Stimulated activated CD8-positive, alpha-beta memory T cell treated with anti-CD3 and anti-CD28 coated beads, Interleukin-2, amount 100 ng/mL, for 1 hour (primary cell): Measurements from ENCODE around the gene NACA.
"Not testable (repeated sequence)": the region's sequence is repeated elsewhere in the genome, so short reads cannot be mapped to it uniquely, and the experiment has no call there.

Experiments used
- DNase-seq, 2 donors: peaks; one replicate each; pipeline ENCODE4 v3.0.0-alpha.2; 2020; ENCODE audit warnings: low read depth in 2 of 2

Gene NACA

DNA sequence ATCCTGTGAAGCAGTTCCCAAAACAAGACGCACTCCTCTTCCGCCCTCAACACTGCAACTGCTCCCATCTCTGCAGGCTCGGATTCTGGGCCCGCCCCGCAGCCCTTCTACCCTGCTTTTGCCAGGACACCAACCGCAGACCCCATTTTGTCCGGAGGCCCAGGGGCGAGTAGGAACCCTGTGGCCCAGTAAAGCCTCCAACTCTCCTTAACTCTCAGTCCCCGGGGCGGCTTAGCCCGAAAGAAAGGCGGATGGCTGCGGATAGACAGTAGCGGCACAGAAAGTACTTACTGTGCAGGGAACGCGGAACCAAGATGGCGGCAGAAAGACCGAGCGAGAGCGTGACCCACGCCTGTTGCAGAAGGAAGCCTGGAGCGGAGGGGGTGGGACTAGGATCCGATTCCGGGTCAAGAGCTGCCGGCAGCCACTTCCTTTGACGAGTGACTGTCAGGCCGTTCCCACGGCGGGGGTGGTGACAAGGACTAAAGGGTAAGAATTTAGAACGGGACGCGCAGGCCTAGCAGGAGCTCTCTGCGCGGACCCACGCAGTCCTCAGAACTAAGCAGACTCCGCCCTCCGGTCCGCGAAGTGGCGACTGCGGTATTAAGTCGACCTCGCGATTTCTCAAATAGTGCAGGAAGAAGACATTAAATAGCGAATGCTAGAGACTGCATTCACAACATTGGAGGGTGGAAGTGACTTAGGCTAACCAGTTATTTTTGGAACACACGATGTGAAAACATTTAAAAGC is at the start of gene NACA:
Gene NACA (minus strand): TSS at position 328 of the 751 bp plus-strand sequence. CDS start 778 bp downstream, outside the sequence.
- peak; percentile 91 to 96 for DNase-seq

DNA sequence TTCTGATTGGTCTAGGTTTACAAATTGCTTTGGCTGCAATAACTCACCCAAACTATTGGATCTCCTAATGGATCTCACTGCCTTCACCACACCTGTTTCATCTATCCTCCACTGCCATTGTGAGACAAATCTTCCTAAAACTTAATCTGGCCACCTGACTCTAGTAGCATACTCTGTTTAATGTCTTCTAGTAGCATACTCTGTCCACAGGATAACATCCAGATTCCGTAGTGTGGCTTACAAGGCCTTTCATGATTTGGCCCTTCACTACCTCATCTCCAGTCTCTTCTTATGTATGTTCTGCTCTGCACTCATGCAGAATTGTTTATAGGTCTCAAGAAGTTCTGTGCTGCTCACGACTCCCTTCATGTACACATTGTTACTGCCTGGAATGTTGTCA is 48.0 kb upstream of the NACA start:
- no peak for DNase-seq

DNA sequence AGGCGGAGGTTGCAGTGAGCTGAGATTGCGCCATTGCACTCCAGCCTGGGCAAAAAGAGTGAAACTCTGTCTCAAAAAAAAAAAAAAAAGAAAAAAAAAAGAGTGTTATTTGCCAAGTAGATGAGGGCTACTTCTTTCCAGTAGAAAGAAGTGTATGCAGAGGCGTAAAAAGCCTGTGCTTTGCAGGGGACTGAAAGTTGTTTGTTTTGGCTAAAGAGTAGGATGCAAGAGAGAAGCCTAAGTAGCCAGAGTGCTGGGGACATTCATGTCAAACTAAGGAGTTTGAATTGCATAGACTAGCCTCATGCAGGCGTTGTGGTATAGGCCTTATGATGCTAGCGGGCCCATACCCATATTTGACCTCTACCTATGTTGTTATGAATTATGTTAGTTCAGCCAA is 47.5 kb upstream of the NACA start:
- DNase-seq, result no peak

DNA sequence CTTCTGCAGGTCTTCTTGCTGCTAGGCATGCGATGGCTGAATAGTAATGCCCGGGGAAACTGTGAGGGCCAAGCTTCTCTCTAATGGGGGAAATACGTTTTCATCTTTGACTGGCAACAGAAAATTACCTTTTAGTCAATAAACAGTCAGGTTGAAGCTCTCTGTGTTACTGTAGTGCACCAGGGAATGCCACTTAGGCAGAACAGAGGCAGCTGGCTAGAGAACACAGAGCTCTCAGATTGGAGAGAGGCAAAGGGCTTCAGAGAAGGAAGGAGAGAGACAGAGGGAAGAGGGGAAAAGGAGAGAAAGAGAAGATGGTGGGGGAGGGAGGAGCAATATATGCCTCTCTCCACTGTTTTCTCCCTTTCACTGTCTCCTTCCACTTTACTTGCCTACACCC is 44.8 kb upstream of the NACA start:
- DNase-seq, result no peak

DNA sequence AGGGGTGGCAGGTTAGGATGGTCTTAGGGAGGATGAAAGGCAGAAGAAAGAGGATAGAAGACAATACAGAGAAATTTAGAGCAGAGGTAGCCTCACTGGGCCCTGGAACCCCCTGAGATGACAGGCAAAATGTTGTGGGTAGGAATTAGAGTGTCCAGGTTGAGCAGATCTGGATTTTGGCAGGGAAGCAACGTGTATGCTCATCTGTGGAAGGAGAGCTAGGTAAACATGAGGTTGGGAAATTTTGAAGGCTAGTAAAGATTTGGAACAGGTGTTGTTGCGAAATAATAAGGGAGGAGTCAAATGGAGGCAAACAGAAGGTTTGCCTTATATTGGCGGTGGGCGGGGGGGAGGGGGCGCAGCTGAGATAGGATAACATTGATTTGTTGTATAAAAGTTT is 43.3 kb upstream of the NACA start:
- DNase-seq, result no peak

DNA sequence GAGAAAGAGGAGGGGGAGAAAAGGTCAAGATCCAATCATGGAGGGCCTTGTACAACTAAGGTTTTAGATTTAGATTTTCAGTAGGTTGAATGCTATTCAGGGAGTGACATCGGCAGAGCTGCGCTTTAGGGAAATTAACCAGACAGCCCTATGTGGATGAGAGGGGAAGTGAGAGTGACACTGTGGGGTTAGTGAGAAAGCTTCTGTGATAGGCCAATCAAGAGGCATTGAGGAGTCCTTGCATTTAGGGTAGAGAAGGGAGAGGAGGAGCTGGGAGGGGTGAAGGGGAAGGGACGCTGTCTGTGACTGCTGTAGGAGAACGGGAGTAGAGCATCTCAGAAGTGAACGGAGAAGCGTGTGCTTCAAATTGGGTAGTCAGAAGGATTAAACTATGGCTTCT is 41.4 kb upstream of the NACA start:
- no peak for DNase-seq

DNA sequence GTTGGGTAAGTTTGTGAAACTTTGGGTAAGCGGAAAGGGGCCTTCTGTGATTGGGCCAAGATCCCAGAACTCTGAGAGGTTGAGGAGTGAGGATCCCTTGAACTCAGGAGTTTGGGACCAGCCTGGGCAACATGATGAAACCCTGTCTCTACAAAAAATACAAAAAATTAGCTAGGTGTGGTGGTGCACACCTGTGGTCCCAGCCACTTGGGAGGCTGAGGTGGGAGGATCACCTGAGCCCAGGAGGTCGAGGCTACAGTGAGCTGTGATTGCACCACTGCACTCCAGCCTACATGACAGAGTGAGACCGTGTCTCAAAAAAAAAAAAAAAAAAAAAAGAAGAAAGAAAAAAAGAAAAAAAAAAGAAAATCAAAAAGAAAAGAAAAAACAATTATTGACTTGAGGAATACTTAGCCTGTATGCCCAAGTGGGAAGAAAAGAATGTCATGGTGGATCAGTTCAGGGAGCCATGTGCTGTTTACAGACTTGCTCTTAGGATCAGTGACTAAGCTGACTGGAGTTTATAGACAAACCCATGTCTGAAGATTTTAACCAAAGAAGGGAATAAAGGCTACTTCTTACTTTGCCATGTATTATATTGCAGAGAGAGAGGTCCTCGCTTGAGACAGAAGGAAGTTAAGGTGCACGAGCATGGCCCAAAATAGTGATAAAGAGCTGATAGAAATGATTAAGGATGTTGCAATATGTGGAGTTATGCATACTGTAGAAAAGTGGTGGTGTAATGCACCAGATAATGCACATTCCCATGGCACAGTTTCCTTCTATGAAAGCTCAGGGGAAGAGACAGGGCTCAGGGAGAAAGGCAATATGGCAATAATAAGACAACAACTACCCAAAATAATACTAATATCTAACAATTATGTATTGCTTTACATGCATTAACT is 38.9 kb upstream of the NACA start:
- no peak for DNase-seq

DNA sequence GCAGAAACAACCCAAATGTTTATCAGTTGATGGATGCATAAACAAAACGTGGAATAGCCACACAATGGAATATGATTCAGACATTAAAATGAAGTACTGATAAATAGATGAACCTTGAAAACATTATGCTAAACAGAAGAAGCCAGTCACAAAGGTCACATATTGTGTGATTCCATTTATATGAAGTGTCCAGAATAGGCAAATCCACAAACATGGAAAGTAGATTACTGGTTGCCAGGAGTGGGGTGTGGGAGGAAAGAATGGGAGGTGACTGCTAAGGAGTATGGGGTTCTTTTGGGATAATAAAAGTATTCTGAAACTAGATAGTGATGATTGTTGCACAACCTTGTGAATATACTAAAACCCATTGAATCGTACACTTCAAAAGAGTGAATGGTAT is 36.7 kb upstream of the NACA start:
- no peak for DNase-seq

DNA sequence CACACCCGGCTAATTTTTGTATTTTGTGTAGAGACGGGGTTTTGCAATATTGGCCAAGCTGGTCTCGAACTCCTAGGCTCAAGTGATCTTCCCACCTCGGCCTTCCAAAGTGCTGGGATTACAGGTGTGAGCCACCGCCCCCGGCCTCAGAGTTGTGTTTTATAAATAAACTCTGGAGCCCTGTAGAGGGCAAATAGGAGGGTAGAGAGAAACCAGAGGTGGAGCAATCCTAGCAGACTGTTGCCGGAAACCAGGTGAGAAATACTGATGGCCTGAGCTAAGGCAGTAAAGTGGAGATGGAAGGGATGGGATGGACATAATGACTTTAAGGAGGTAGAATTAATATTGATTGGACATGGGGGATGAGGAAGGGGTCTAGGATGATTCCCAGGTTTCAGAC is 35.4 kb upstream of the NACA start:
- no peak for DNase-seq

DNA sequence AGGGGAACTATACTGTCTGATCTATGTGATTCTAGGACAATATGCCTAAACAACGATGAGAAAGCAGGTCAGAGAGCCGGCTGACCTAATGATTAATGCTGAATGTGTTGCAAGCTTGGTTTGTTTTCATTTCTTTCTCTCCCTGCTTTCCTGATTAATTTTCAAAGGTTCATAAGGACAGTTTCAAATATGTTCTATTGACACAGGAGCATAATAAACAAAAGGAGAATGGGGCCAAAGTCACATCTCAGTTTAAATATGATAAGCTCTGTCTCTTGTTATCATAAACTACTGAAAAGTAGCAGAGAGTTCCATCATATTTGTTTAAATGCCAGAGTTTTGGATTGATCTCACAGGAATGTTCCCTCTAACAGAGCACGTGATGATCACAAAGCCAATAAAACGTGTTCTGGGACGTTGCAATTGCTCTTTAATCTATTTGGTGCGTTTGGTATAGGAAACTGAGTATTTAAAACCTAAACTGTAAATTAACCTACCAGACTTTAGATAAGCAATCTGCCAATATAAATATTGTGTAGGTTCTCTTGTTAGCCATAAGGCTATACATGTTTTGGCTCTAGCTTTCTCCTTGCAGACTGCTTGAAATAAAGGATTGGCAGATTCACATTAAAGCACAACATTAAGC is 34.3 kb upstream of the NACA start:
- DNase-seq, result no peak

DNA sequence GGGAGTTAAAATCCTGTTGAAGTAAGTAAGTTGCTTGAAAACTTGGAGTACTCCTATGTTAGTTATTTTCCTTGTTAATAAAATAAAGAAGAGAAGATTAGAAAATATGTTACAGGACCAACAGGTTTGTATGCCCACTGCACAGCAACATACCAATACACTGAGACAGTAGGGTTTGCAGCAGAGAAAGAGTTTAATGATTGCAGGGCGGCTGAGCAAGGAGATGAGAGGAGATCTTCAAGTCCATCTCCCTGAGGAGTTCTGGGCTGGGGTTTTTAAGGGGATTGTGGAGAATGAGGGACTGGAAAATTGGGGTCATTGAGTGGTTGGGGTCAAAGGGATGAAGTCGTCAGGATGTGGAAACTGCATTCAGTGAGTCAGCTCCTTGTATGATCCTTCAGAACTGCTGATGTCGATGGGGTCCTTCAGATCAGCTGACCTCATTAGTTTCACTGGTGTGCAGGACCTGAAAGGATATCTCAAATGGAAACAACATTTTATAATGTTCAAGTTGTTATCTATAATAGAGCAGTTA is 33.7 kb upstream of the NACA start:
- DNase-seq, result no peak

DNA sequence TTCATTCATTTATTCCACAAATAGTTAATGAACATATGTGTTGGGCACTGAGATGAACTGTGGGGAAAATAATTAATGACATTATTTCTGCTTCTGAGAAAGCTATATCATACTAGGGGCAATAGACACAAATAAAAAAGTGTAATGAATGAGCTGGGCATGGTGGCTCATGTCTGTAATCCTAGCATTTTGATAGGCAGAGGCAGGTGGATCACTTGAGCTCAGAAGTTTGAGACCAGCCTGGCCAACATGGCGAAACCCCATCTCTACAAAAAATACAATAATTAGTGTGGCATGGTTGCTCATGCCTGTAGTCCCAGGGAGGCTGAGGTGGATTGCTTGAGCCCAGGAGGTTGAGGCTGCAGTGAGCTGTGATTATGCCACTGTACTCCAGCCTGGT is 32.9 kb upstream of the NACA start:
- not testable (repeated sequence) for DNase-seq

DNA sequence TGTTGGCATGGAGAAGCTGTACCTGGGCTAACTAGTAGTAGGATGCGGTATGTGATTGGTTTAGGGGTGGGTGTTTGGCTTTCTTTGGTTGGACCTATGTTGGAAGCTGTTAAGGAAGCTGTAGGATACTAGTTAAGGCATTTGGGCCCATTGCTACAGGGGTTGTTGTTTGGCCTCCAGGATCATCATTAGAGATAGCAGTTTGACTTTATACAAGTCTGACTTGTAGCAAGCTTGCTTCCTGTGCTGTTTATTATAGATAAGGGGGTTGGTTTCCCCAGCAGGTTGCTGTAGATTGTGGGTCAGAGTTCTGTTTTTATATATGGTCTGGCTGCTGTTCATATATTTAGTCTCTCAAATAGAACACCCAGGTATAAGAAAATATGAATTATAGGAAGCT is 28.5 kb upstream of the NACA start:
- DNase-seq, result no peak

DNA sequence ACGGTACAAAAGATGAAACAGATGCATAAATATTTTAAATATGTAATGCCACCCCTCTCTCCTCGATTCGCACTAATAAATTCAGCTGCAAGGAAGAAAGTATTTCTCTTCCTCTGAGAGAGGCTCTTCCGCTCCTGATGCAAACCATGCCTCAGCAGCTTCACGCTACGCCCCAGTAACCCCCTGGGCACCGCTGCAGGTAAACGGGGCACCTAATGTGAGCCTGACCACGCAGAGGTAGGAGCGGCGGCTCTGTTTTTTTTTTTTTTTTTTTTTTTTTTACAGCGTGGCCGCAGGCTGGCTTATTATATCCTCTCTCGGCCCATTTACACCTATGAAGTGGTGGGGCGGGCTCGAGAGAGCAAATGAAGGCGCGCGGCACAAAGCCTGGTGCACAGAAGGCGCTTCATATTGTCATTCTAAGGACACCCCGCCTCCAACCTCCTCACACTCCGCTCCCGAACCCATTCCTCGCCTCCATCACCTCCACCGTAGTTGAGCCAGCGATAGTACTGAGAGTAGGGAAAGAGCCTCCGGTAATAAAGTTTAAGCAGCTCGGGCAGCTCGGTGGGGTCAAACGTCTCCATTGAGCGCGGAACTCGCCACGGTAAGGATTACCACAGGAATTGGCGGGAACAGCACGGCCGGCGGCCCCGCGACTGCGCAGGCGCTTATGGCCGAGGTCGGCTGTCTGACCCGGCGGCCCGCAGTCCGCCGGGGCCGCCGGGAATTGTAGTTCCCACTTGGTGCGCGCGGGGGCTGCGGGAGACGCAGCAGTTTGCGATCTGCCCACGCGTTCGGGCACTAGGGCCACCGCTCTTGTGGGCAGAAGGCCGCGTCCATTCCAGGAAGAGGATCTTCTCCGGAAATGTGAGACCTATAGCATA is 26.9 kb upstream of the NACA start, which contains the start of gene PRIM1:
Gene PRIM1 (minus strand): TSS at position 612 of the 887 bp plus-strand sequence. CDS start 25 bp downstream, at position 587.
- peak; percentile 59 to 64 for DNase-seq

DNA sequence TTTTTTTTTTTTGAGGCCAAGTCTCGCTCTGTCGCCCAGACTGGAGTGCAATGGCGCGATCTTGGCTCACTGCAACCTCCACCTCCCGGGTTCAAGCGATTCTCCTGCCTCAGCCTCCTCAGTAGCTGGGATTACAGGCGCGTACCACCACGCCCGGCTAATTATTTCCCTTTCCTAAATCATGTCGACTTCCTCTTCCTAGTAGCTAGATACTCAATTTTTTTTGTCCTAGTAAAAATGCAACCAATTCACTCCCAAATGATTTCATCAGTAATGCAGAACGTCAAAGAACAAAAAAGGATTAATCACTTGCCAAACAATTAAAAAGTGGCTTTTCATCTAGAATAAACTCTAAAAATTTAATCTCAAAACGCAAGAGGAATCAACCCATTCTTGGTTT is 25.5 kb upstream of the NACA start:
- DNase-seq, result not testable (repeated sequence)

DNA sequence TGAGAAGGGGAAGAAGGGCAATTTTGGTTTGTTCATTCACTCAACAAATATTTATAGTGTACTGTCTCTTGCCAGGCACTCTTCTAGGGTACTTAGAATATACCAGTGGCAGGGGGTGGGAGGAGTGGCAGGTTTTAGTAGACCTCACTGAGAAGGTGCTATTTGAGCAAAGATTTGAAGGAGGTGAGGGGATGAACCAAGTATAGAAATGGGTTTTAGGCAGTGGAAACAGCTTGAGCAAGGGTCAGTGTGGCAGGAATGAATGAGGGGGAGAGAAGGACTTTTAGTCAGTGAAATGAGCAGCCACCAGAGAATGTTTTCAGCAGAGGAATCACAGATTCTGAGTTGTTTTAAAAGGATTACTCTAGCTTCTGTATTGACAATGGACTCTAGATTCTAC is 24.8 kb upstream of the NACA start:
- no peak for DNase-seq

DNA sequence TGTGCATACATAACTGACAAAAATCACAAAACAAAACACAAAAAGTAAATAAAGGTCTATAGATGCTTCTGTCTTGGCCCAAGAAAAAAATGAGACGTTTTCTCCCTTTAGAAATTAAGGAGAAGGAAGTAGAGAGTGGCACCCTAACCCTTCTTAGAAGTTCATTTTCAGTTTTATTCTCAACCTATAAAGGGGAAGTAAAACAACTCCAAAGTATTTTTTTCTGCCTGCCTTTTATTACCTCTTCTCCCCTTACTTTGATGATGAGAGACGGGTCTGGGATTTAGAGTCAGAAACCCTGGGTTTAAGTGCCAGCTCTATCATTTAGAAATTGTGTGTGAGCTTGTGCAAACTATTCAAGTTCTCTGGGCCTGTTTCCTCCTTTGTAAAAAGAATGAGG is 24.3 kb upstream of the NACA start:
- no peak for DNase-seq

DNA sequence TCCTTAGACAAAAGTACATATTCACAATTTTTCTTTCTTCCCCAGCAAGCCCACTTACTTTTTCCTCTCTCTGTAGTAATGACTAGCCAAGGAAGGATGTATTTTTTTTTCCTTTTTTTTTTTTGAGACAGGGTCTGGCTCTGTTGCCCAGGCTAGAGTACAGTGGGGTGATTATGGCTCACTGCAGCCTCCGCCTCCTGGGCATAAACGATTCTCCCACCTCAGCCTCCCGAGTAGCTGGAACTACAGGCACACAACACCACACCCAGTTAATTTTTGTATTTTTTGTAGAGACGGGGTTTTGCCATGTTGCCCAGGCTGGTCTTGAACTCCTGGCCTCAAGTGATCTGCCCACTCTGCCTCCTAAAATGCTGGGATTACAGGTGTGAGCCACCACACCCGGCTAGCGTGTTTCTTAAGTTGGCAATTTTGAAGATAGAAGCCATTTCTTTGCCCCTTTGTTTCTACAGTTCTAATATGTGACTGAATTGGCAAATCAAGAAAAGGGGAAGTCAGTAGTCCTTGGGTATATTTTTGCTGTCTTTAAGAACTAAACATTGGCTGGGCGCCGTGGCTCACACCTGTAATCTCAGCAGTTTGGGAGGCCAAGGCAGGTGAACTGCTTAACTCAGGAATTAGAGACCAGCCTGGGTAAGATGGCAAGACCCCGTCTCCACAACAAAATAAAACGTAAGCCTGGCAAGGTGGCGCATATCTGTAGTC is 3.2 kb upstream of the NACA start:
- DNase-seq, result no peak

DNA sequence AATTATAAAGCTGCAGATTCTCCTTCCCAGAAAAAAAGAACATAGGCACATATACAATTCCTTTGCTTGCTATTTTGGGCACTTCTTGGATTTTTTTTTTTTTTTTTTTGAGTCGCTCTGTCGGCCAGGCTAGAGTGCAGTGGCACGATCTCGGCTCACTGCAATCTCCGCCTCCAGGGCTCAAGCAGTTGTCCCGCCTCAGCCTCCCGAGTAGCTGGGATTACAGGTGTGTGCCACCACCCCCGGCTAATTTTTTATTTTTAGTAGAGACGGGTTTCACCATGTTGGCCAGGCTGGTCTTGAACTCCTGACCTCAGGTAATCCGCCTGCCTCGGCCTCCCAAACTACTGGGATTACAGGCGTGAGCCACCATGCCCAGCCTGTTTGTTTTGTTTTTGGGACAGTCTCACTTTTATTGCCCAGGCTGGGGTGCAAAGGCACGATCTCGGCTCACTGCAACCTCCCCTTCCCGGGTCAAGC is 1.1 kb upstream of the NACA start:
- not testable (repeated sequence) for DNase-seq

DNA sequence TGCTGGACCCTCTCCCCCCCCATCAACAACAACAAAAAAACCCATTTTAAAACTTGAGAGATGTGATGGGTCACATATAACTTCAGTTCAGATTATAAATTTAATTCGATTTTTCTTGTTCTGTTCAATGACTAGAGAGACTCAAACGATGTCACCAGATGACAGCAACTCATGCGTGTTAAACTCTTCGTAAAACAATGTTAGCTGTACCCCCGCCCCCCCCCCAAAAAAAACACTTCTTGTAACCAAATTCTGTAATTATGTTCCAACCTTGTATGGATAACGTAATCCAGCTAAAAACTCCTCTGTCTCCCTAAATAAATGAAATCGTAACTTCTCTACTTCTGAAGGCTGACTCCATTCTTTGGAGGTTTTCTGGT is 614 bp upstream of the NACA start:
- no peak for DNase-seq

DNA sequence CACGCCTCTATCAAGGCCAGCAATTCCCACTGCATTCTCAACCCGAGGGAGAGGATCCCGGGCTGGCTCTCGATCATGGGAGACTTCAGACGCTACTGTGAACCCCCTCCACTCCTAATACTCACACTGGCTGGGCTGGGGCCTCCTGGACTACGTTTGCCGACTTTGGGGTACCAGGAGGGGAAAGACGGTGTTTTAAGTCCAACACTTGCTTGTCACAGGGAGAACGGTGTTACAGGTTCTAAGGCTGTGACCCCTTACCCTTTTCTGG is 463 bp downstream of the NACA start:
- no peak for DNase-seq
